VCaP (cell line): Measurements from ENCODE around the gene SEPTIN10.
"Not testable (repeated sequence)": the region's sequence is repeated elsewhere in the genome, so short reads cannot be mapped to it uniquely, and the experiment has no call there.

Experiments
- H3K27ac ChIP-seq: fragments of 450-650 bp; 2 replicates; pipeline ENCODE4 v1.5.1; 2017
- TF ChIP-seq, protein P1 (sequence below): fragments of 450-650 bp; conservative IDR thresholded peaks from 2 replicates; pipeline ENCODE4 v1.5.1; 2017; ENCODE audit warnings: mild to moderate bottlenecking, moderate library complexity

The SEPTIN10 gene

DNA sequence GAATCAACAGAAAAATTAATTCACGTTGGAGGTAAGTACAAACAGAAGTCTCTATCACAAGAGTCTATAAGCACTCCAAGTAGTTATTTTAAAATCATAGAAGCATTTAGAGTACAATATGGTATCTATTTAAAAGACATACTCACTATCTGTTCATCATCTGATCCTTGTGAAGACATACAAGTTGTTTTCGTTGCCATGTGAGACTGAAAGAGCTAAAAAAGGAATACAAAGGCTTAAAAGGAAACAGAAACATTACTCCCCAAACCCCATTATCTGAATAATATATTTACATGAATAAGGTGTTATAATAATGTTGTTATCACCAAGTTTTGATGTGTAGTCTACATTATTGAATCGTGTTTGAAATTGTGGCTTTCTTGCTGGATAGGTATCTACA is 20.9 kb downstream of the SEPTIN10 start:
- no peak overlapping the region for H3K27ac ChIP-seq
- TF ChIP-seq, protein P1, sequence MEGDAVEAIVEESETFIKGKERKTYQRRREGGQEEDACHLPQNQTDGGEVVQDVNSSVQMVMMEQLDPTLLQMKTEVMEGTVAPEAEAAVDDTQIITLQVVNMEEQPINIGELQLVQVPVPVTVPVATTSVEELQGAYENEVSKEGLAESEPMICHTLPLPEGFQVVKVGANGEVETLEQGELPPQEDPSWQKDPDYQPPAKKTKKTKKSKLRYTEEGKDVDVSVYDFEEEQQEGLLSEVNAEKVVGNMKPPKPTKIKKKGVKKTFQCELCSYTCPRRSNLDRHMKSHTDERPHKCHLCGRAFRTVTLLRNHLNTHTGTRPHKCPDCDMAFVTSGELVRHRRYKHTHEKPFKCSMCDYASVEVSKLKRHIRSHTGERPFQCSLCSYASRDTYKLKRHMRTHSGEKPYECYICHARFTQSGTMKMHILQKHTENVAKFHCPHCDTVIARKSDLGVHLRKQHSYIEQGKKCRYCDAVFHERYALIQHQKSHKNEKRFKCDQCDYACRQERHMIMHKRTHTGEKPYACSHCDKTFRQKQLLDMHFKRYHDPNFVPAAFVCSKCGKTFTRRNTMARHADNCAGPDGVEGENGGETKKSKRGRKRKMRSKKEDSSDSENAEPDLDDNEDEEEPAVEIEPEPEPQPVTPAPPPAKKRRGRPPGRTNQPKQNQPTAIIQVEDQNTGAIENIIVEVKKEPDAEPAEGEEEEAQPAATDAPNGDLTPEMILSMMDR = no peak

DNA sequence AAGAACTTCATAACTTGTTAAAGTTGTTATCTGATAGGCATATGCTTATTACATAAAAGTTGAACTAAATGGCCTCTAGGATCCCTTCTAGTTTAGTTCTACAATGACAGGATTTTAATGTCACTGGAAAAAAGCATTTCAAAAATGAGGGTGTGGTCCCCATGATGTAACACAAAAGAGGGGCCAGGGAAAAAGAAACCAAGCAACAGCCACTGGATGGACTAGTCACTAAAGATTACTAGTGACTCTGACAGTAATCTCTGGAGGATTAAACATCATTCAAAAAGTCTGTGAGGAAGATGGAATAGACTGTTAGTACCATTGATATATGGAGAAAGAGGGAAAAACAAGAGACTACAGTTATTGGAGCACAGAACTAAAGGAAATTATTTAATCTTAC is 22.6 kb downstream of the SEPTIN10 start:
- no peak overlapping the region for H3K27ac ChIP-seq
- TF ChIP-seq, protein P1 = no peak

DNA sequence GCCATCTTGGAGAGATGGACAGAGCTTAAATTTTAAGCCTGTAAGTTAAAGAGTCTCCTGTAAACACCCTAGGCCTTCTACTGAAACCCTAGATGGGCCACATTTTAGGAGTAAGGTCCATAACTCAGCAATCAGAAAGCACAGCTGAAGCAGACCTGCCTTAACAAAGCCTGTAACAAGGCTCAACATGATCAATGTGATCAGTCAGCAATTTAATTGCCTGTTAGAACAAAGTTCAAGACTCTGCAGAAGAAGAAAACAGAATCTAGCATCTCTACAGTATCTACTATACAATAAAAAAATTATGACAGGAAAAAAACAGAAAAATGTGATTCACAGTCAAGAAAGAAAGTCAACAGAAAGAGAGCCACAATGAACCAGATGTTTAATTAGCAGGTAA is 27.1 kb downstream of the SEPTIN10 start:
- H3K27ac ChIP-seq = no peak overlapping the region
- TF ChIP-seq, protein P1 = no peak

DNA sequence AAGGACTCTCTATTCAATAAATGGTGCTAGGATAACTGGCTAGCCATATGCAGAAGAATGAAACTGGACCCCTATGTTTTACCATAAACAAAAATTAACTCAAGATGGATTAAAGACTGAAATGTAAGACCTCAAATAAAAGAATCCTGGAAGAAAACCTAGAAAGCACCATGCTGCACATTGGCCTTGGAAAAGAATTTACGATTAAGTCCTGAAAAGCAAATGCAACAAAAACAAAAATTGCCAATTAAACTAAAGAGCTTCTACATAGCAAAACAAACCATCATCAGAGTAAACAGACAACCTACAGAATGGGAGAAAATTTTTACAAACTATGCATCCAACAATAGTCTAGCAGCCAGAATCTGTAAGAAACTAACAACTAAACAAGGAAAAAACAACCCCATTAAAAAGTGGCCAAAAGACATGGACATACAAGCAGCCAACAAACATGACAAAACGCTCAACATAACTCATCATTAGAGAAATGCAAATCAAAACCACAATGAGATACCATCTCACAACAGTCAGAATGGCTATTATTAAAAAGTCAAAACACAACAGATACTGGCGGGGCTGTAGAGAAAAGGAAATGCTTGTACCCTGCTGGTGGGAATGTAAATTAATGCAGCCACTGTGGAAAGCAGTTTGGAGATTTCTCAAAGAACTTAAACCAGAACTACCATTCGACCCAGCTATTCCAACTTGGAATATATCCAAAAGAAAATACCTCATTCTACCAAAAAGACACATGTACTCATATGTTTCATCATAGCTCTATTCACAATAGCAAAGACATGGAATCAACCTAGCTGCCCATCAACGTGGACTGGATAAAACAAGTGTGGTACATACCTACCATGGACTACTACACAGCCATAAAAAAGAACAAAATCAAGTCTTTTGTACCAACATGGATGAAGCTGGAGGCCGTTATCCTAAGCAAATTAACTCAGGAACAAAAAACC is 30.6 kb downstream of the SEPTIN10 start:
- TF ChIP-seq, protein P1 = no peak
- H3K27ac ChIP-seq = no peak overlapping the region

DNA sequence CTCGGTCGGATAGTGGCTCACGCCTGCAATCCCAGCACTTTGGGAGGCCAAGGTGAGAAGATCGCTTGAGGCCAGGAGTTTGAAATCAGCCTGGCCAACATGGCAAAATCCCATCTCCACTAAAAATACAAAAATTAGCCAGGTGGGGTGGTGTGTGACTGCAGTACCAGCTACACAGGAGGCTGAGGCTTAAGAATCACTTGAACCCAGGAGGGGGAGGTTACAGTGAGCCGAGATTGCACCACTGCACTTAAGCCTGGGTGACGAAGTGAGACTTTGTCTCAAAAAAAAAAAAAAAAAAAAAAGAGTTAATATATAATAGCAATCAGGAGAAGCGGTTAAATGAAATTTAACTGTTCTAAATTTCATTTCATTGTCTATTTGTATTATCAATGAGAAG is 36.1 kb downstream of the SEPTIN10 start:
- not testable (repeated sequence) for H3K27ac ChIP-seq

DNA sequence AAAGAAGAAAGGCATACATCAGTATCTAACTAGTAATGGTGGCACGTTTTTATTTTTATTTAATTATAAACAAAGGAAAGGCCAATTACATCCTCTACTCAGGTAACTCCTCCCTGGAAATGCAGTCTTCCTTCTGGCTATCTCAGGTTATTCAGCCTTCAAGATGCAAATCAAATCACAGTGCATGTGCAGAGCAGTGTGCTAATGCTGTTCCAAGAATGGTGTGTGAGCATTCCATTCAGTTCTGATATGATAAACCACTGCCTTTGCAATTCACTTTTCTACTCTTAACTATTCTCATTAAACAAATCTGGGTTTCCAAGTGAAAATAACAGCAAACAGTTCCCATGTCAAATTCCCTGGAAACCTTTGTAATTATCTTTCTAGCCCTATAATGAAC is 38.4 kb downstream of the SEPTIN10 start:
- TF ChIP-seq, protein P1 = no peak
- no peak overlapping the region for H3K27ac ChIP-seq

DNA sequence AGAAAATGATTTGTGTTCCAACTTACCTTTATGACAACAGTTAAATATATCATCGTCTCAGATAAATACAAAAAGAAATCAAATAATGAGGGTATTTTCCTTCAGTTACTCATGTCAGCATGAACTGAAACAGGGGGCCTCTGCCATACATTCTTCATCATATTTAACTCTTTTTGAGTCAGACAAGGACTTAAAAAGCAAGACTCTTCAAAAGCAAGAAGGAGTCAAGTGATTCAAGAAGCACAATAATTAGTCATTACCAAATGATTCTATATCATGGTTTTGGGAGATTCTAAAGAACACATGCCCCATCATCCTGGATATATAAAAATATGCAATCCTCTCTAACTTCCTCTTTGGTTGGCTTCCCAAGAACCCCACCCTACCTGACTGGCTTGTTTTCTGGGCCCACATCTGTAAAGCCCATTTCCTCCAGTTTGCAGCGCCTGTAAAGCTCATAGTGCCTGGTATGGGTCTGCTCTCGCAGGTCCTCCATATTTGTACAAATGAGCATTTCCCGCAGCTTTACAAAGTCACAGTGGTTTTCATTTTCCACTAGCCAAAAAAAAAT is 49.7 kb downstream of the SEPTIN10 start:
- H3K27ac ChIP-seq = no peak overlapping the region
- TF ChIP-seq, protein P1 = no peak

DNA sequence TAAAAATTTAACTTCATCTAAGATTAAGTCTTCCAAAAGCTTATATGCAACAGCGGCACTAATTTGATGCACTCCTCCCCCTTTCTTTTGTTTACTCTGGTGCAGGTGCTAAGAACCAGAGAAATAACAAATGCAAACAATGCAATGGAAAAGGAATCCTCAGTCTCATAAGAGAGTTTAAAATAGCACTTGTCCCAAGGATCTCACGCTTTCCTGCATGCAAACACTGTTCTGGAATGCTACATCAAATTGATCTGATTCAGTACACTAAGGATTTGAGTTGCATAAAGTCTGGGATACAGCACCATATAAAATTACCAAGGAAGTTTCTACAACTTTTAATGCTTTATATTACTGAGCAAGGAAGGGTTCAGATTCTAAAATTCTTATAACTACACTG is 50.5 kb downstream of the SEPTIN10 start:
- TF ChIP-seq, protein P1 = no peak
- H3K27ac ChIP-seq = no peak overlapping the region
